HG03280 (cell line): ENCODE results near the gene CD82.

Source experiments
- ATAC-seq: cut with Tn5 transposase; IDR thresholded peaks from one replicate; pipeline ENCODE4 v1.9.1; 2021; ENCODE audit warnings: mild to moderate bottlenecking, moderate library complexity; ENCODE audit not compliant: unreplicated experiment

The CD82 gene

DNA sequence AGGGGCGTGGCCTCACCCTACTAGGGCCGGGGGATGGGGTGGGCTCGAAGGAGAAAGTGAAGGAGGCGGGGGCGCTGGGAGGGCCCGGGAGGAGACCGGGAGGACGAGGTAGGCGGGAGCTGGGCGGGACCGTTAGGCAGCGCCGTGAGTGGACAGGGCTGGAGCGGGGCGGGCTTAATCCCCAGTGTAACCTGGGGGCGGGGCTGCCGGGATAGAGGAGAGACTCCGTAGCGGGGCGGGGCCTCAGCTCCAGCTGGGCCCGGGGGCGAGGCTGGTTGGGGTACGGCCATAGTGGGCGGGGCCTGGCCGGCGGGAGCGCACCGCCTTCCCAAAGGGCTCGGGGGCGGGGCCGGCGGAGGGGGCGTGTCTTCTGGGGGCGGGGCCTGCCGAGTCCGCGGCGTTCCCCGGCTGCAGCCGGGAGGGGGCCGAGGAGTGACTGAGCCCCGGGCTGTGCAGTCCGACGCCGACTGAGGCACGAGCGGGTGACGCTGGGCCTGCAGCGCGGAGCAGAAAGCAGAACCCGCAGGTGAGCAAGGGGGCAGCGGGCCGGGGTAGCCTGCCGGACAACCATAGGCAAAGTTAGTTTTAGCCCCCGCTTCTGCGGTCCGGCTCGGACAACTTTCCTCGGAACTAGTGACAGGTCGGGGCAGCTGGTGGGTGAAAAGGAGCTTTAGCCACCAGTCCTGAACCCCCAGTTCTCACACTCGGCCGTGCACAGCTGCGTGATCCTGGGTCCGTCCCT is at the start of gene CD82:
Gene CD82 (plus strand): TSS at position 453 of the 742 bp plus-strand sequence. CDS start 29,000 bp downstream, outside the sequence.
- peak; percentile 86 for ATAC-seq

DNA sequence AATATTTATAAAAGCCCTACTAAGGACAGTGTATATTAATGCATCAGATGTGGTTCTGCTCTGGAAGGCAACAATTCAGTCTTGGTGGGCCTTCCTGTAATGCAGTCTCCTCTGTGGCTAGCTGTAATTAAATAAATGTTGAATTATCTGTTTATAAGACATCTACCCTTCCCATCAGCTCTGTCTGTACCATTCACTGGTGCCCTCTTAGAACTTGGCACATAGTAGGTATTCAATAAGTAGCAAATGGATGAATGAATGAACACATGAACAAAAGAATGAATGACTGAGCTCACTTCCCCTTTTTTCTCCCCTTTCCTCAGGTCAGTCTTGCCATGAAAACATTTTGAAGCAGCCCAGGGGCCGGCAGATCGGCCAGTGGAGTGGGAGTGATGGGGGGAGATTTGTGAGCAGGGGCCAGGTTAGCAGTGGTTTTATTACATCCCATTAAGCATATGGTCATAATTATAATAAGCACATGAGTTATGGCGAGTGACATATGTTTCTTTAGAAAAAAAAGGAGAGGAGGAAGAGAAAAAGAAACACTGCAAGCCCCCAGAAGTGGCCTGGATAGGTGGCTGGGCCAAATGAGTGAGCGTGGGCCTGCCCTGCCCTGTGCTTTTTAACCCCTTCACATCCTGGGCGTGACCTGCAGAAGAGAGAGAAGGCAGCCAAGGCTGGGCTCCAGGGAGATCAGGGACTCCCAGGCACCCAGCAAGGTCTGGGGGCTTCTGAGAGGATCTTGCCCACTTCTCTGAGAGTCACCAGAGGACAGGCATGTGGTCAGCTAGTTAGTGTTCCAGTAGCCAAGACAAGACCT is 48.6 kb upstream of the CD82 start:
- ATAC-seq: no peak

DNA sequence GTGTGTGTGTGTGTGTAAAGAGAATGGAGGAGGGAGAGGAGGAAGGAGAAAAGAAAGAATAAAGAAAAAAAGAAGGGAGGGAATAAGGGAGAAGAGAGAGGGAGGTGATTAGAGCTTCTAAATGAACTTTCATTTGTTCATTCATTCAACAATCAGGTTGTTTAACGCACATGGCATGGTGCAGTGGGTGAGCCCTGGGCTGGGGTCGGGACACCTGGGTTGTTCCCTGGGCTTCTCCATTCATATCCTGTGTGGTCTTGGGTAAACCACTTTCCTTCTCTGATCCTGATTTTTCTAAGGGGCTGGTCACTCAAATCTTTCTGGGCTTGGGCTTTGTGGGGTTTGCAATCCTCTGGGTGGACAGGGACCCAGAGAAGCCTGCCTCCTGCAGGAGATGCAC is 47.9 kb upstream of the CD82 start:
- no peak for ATAC-seq

GRCh38 chr11:44518968-44519550 is 46.4 kb upstream of the CD82 start:
- no peak for ATAC-seq

DNA sequence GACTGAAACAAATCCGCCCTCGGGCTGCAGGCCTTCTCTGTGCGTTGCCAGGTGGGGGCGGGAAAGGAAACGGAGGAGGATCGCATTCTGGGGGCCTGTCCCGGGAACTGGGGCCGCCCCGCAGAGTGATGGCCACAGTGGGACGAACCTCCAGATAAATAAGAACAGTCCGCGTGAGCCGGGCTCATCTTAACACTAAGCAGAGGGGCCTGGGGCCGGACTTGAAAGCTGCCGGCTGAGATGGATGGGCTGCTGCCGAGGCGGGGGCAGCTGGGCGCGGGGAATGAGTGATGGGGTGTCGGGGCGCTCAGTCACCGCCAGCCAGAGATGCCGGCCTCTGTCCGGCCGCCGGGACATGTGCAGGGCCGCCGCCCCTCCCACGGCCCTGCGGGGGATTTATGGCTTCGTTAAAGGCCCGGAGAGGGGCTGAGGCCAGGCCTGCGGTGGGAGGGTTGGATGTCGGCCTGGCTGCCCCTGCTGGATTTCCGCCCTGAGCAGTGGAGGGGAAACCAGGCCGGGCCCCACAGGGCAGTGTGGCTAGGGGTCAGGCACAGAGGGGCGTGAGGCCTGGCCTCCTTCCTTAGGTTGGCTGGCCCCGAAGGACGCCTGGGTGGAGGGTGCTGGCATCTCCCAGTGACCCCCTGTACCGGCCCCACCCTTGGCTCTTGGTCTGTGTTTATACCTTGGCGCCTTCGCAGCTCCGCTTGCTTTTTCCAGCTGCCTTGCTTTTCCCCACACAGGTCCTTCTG is 45.3 kb upstream of the CD82 start:
- ATAC-seq: no peak

- ATAC-seq: no peak
These were observed 44.3 kb upstream of the CD82 start for GRCh38 chr11:44521148-44521547.

DNA sequence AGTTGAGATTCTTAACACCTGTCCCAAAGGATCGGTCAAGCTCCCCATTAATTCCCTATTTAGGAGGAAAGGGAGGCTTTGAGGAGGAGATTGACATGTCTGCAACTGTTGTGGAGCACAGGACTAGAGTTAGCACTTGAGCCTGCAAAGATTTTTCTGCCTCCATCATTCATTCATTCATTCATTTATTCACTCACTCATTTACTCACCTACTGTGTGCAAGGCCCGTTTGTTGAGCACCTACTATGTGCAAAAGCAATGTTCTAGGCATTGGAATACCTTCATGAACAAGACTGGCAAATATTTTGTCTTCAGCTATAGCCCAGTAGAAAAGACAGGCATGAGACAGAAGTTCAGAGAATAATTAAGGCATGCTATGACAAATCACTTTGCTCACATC is 43.2 kb upstream of the CD82 start:
- no peak for ATAC-seq

DNA sequence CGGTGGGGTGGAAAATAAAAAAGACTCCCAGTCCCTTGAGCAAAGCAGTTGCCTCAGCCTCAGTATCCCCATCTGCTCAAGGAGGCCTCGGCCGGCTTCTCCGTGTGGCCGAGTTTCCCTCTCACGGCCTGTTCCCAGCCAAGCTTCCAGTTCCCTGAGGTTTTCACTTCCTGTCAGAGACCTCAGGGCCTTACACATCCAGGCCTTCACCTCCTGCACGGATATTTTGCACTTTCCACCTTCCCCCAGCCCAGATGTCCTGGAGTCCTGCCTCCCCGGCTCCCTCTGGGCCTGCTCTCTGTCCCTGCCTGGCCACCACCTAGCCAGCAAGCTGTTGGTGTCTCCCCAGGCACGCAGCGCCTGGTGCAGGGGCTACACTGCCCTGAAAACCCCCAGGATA is 41.1 kb upstream of the CD82 start:
- ATAC-seq: no peak

GRCh38 chr11:44524751-44525201 is 40.7 kb upstream of the CD82 start:
- no peak for ATAC-seq

DNA sequence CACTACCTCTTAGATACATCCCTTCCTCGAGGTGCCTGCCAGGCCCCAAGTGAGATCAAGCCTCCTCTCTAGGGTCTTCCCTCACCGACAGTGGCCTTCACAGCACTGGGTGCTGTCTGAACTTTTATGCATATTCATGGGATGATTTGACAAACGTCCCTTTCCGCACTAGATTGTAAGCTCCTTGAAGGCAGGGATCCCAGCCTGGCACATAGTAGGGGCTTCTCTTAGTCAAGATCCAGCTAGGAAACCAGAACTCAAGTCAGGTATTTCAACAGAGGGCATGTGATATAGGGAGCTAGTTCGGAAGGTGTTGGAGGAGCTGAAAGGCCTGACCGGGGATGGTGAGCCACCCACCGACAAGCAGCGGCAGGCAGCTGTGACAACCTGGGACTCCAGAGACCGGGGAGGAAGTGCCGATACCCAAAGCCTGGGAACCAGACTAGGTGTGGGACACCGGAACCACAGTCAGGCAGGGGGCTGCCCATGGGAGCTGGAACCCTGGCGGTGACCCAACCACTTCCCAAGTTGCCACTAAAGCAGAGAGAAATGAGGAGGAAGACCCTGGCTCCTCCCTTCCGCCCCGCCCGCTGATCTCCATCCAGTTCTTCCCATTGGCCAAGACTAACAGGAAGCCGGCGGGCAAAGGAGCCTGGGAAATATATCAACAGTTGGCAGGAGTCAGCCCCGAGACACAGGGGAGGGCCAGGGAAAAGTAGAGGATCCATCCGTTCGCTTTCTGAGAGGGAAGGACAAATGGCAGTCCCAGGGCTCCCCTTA is 39.8 kb upstream of the CD82 start:
- no peak for ATAC-seq

DNA sequence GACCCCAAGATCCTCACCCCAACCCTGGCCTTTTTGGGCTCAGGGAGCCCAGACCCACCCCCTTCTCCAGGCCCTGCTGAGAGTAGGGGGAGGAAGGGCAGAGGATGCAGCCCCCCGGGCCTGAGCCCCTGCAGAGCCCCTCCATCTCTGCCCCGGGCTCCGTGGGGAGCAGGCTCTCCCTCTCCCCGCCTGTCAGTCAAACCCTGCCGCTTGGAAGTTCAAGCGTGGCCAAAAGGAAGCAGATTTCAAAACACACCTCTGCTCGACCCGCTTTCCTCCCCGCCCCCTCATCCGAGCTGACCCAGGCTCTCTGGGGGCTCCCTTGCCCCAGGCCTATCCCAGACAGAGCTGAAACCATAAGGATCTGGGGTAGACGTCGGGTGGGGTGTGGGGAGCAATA is 39.0 kb upstream of the CD82 start:
- no peak for ATAC-seq

GRCh38 chr11:44527476-44527875 is 38.0 kb upstream of the CD82 start:
- ATAC-seq: no peak

GRCh38 chr11:44528103-44528502 is 37.4 kb upstream of the CD82 start:
- ATAC-seq: no peak

DNA sequence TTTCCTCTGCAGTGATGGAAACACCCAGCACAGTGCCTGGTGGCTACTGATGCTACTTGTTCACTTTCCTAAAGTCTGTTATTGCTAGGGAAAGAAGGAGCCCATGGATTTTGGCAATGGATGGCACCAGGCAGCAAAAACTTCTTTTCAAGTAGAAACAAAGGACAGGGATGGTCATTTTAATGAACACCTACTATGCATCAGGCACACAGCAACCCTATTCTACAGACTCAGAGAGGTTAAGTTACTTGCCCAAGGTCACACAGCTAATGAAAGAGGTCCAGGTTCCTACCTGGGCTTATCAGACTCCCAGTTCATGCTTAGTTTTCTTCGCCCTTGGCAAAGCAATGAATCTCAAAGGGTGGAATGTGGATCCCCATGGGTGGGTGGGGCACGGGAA is 36.9 kb upstream of the CD82 start:
- no peak for ATAC-seq

- ATAC-seq: no peak
These were observed 35.5 kb upstream of the CD82 start for GRCh38 chr11:44529895-44530412.

DNA sequence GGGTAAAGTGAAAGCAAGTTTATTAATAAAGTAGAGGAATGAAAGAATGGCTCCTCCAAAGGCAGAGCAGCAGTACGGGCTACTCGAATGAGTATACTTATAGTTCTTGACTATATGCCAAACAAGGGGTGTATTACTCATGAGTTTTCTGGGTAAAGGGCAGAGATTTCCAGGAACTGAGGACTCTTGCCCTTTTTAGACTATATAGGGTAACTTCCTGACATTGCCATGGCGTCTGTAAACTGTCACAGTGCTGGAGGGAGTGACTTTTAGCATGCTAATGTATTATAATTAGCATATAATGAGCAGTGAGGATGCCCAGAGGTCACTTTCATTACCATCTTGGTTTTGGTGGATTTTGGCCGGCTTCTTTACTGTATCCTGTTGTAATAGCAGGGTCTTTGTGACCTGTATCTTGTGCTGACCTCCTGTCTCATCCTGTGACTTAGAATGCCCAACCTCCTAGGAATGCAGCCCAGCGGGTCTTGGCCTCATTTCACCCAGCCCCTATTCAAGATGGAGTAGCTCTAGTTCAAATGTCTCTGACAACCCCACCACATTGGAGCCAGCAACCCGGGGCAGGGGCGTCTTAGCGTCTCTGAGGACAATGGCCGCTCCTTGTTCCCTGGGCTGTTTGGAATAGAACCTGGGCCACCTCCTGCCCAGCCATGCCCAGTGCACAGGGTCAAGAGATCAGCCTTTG is 34.9 kb upstream of the CD82 start:
- ATAC-seq: no peak

DNA sequence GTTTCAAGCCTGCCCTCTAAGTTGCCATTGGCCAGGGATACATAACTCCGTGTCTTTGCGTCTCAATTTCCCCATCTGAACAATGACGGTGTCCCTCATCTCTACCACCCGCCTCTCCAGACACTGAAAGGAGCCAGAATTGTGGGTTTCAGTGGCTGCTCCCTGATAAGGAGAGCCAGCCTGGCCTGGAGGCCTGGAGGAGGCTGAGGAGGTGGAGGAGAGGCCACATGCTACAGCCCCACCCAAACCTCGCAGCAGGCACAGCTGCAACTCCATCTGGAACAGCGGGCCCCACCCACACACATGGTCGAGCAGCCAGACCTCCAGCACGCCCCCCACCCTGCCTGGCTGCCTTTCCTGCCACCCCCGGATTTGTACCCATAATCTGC is 34.4 kb upstream of the CD82 start:
- no peak for ATAC-seq

DNA sequence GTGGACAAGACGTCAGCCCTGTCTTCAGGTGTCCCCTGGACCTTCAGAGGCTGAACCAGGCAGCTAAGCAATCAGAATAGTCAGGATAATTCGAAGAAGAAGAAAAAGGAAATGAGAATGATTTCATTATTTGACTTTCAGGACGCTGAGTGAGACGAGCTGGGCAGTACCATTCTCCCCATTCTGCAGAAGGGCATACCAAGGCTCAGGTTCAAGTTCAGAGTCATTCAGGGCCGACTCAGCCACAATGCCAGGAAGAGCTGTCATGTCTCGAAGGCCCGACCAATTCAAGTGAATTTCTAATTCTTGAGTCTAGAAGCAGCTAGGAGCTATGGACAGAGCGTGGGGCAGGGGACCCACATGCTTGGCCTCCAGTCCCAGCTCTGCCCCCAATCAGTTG is 33.8 kb upstream of the CD82 start:
- no peak for ATAC-seq

DNA sequence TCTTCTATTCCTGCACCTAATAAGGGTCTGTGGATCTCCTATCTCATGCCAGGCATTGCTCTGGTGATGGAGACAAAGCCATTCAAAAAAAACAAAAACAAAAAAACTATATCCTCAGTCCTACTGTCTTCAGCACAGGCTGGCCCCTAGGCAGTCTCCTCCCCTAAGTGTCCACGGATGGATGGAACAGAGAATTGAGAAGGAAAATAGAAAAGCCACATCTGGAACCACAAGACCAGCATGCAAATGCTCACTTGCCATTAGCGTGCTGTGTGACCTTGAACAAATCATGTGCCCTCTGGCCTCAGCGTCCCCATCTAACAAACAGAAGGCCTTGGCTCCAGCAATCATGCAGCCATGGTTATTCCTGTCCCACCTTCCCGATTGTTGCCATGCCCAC is 32.7 kb upstream of the CD82 start:
- no peak for ATAC-seq
